ENCODE data around the gene ADRA1B.

The ADRA1B gene

GRCh38 chr5:160018945-160019625, 102.8 kb downstream of the ADRA1B start:
- DNase-seq (ENCODE audit: low read depth in 3 of 3): no peak

DNA sequence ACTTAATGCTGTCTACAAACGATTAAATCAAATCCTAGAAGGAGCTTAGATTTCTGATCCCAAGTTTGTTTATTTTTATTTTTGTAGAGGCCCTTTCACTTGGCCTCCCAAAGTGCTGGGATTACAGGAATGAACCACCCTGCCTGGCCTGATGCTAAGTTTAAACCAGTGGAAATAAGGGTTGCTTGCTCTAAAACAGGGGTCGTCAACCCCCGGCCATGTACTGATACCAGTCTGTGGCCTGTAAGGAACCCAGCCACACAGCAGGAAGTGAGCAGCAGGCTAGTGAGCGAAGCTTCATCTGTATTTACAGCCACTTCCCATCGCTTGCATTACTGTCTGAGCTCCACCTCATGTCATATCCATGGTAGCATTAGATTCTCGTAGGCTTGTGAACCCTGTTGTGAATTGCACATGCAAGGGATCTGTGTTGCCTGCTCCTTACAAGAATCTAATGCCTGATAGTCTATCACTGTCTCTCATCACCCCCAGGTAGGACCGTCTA, 104.0 kb downstream of the ADRA1B start:
- DNase-seq (ENCODE audit: low read depth in 3 of 3): no peak

DNA sequence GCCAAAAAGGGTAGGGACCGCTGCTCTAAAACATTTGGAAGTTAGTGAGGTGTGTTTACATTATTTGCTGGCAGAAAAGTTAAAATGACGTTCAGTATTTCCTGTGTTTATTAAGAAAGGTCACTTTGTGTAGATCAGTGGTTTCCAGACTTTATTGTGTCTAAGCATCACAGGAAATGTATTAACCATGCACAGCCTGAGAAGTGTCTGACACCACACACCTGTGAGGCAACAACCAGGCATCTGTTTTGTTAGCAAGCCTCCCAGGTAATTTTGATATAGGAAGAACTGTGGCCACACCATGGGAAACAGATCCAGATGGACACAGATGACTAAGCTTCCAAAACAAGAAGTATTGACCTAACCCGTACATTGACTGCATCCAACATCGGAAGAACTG, 104.7 kb downstream of the ADRA1B start:
- no peak for DNase-seq (ENCODE audit: low read depth in 3 of 3)

DNA sequence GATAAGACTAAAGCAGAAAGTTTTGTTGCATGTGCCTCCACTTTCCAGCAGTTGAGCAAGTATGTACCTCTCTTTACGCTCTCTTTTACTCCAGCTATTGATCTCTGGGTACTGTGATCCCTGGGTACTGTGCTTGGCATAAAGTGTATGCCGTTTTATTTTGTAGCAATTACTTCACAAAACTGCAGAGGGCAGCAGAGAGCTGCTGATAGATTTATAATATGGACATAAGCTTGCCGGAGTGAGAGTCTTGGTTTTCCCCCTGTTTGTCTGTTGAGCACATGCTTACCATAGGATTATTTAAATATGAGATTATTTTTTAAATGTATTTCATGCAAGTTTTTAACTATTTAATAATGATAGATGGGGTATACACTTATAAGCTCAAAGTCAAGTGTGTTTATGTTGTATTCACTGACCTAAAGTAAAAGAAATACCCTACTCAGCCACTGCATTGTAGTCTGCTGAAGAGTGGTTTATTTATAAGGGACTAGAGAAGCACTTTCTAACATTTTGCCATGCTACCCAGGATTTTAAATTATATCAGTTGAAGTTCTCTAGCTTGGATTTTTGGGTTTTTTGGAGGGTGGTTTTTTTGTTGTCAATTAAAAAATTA, 105.7 kb downstream of the ADRA1B start:
- peak in 2 of 3 donors; percentile 23 to 43 for DNase-seq (ENCODE audit: low read depth in 3 of 3)

All from stimulated activated CD4-positive, alpha-beta T cell treated with anti-CD3 and anti-CD28 coated beads, TNF-alpha, amount 100 ng/mL, for 48 hours (primary cell).